Type B pancreatic cell (in vitro differentiated cells): Measurements from ENCODE around the gene ZBTB39. TPM values are rescaled to one million over a fixed set of nuclear protein-coding genes. Genes with fewer than 3 reads are reported as not detected.
A peak's percentile ranks its signal among the peaks of the same experiment; 100 is the strongest.
"Not testable (repeated sequence)": the region's sequence is repeated elsewhere in the genome, so short reads cannot be mapped to it uniquely, and the experiment has no call there.

Source experiments
- DNase-seq: peaks from one replicate; pipeline ENCODE4 v3.0.0; 2021; ENCODE audit warnings: mixed read lengths; ENCODE audit not compliant: unreplicated experiment; ENCODE audit errors: extremely low spot score
- H3K27ac Mint-ChIP-seq: 2 replicates; pipeline ENCODE4 v1.8.0; 2021; ENCODE audit warnings: mild to moderate bottlenecking, mixed read lengths
- H3K27me3 Mint-ChIP-seq: 2 replicates; pipeline ENCODE4 v1.8.0; 2021; ENCODE audit warnings: mixed read lengths
- H3K36me3 Mint-ChIP-seq: 2 replicates; pipeline ENCODE4 v1.8.0; 2021; ENCODE audit warnings: mixed read lengths
- H3K4me1 Mint-ChIP-seq: one replicate; pipeline ENCODE4 v1.8.0; 2021; ENCODE audit warnings: mixed read lengths; ENCODE audit not compliant: unreplicated experiment
- H3K4me3 Mint-ChIP-seq: 2 replicates; pipeline ENCODE4 v1.8.0; 2021; ENCODE audit warnings: mild to moderate bottlenecking, mixed read lengths
- H3K9me3 Mint-ChIP-seq: 2 replicates; pipeline ENCODE4 v1.8.0; 2021; ENCODE audit warnings: mixed read lengths
- long read RNA-seq: library from polyadenylated mRNA; unstranded; transcript quantifications from one replicate; pipeline ENCODE4 v2.0.0, GENCODE V29; 2020
- total RNA-seq: library from RNA; stranded (reverse); gene quantifications from 2 replicates; pipeline ENCODE4 v1.2.1, GENCODE V29; 2021; ENCODE audit warnings: low replicate concordance
- TF ChIP-seq, protein P1 (sequence below): fragments of 200-600 bp; sonication (generic); conservative IDR thresholded peaks from 2 replicates; pipeline ENCODE4 v1.5.0; 2021; ENCODE audit warnings: antibody characterized with exemption, mild to moderate bottlenecking

ZBTB39 gene, protein sequence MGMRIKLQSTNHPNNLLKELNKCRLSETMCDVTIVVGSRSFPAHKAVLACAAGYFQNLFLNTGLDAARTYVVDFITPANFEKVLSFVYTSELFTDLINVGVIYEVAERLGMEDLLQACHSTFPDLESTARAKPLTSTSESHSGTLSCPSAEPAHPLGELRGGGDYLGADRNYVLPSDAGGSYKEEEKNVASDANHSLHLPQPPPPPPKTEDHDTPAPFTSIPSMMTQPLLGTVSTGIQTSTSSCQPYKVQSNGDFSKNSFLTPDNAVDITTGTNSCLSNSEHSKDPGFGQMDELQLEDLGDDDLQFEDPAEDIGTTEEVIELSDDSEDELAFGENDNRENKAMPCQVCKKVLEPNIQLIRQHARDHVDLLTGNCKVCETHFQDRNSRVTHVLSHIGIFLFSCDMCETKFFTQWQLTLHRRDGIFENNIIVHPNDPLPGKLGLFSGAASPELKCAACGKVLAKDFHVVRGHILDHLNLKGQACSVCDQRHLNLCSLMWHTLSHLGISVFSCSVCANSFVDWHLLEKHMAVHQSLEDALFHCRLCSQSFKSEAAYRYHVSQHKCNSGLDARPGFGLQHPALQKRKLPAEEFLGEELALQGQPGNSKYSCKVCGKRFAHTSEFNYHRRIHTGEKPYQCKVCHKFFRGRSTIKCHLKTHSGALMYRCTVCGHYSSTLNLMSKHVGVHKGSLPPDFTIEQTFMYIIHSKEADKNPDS
- total RNA-seq: 13.2 and 18.1 TPM in 2 replicates
- long read RNA-seq, full-length matches to known transcripts: 9 of 17 reads
- long read RNA-seq, partial matches to known transcripts: 0 of 17 reads
- long read RNA-seq, other reads (novel, unspliced or antisense): 8 of 17 reads

DNA sequence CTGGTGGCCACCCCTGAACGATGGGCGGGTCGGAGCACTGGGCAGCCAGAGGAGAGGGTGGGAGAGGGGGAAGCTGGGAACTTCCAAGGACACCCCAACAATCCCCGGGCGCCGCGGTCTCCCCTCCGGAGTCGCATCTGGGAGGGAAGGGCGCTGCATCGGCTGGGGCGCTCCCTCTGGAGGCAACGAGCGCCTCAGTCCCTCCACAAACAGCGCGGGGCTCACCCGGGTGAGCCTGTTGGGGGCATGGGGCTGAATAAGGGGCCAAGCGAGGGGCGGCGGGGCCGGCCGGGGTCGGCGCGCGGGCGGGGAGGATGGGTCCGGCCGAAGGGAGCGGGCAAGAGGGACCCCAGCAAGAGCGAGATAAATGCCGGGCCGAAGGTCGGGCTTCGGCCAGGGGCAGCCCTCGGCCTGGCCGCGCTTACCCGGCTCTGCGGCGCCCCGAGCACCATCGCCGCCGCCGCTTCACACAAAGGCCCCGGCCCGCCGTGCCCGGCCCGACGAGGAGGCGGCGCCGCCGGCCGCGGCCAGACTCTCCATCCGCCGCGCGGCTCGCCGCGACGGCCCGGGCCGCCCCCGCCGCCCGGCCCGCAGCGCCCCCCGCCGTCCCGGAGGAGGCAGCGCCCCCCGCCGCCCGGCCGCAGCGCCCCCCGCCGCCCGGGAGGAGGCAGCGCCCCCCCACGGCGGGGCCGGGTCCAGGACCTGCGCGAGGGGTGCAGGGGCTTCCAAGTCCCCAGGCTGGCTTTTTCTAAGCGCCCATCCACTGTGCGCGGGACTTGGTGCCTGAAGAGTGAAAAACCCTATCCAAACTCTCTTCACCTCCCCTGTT is at the start of gene ZBTB39:
TSS of gene ZBTB39 (minus strand) at position 567 of the 829 bp plus-strand sequence. CDS start 1,629 bp downstream, outside the sequence.
- Mint-ChIP-seq H3K4me3 (peak within 1 kb of the TSS; percentile 96), H3K27me3 (no peaks in the 10 kb centered on the region), H3K9me3 (no peaks in the 10 kb centered on the region), H3K4me1 (peaks cover 28% of the 10 kb centered on the region), H3K36me3 (peaks cover 22% of the 10 kb centered on the region), H3K27ac (peak within 1 kb of the TSS; percentile 79)
- DNase-seq: peak; percentile 78
- TF ChIP-seq, protein P1, sequence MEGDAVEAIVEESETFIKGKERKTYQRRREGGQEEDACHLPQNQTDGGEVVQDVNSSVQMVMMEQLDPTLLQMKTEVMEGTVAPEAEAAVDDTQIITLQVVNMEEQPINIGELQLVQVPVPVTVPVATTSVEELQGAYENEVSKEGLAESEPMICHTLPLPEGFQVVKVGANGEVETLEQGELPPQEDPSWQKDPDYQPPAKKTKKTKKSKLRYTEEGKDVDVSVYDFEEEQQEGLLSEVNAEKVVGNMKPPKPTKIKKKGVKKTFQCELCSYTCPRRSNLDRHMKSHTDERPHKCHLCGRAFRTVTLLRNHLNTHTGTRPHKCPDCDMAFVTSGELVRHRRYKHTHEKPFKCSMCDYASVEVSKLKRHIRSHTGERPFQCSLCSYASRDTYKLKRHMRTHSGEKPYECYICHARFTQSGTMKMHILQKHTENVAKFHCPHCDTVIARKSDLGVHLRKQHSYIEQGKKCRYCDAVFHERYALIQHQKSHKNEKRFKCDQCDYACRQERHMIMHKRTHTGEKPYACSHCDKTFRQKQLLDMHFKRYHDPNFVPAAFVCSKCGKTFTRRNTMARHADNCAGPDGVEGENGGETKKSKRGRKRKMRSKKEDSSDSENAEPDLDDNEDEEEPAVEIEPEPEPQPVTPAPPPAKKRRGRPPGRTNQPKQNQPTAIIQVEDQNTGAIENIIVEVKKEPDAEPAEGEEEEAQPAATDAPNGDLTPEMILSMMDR: peak; percentile 72

DNA sequence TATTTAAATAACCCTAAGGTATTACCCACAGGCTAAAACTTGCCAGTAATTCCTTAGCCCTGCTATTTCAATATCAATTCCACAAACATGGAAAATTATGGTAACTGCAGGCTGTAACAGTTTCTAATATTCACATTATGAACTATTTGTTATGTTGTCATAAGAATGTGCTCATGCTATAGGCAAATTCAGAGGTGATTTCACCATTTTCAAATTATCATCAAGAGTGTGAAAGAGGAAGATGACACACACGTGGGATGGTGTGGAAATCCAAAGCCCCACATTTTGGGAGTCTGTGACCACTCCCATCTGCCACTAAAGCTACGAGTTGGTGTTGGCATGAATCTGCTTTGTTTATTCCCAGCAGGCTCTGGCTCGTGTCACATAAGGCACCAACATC is 49.5 kb upstream of the ZBTB39 start:
- H3K4me3 Mint-ChIP-seq: no peak overlapping the region
- TF ChIP-seq, protein P1: no peak
- no peak overlapping the region for H3K27ac Mint-ChIP-seq
- H3K36me3 Mint-ChIP-seq: peaks cover 21% of the 10 kb centered on the region
- peaks cover 4% of the 10 kb centered on the region for H3K27me3 Mint-ChIP-seq
- no peaks in the 10 kb centered on the region for H3K9me3 Mint-ChIP-seq
- no peak for DNase-seq
- H3K4me1 Mint-ChIP-seq: no peaks in the 10 kb centered on the region

DNA sequence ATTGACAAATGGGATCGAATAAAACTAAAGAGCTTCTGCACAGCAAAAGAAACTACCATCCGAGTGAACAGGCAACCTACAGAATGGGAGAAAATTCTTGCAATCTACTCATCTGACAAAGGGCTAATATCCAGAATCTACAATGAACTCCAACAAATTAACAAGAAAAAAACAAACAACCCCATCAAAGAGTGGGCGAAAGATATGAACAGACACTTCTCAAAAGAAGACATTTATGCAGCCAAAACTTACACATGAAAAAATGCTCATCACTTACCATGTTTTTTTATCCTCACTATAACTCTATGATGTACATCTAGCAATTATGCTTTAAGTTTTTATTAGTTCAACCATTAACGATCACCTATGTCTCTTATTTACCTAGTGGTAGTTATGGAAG is 47.6 kb upstream of the ZBTB39 start:
- H3K9me3 Mint-ChIP-seq, DNase-seq, H3K4me1 Mint-ChIP-seq, H3K4me3 Mint-ChIP-seq, H3K27ac Mint-ChIP-seq: not testable (repeated sequence)
- Mint-ChIP-seq H3K36me3 (peaks cover 13% of the 10 kb centered on the region), H3K27me3 (peaks cover 16% of the 10 kb centered on the region)

DNA sequence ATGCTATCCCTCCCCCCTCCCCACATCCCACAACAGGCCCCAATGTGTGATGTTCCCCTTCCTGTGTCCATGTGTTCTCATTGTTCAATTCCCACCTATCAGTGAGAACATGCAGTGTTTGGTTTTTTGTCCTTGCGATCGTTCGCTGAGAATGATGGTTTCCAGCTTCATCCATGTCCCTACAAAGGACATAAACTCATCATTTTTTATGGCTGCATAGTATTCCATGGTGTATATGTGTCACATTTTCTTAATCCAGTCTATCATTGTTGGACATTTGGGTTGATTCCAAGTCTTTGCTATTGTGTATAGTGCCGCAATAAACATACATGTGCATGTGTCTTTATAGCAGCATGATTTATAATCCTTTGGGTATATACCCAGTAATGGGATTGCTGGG is 46.8 kb upstream of the ZBTB39 start:
- not testable (repeated sequence) for H3K36me3 Mint-ChIP-seq, H3K4me3 Mint-ChIP-seq, H3K9me3 Mint-ChIP-seq, DNase-seq, H3K27ac Mint-ChIP-seq, H3K4me1 Mint-ChIP-seq
- peaks cover 21% of the 10 kb centered on the region for H3K27me3 Mint-ChIP-seq

DNA sequence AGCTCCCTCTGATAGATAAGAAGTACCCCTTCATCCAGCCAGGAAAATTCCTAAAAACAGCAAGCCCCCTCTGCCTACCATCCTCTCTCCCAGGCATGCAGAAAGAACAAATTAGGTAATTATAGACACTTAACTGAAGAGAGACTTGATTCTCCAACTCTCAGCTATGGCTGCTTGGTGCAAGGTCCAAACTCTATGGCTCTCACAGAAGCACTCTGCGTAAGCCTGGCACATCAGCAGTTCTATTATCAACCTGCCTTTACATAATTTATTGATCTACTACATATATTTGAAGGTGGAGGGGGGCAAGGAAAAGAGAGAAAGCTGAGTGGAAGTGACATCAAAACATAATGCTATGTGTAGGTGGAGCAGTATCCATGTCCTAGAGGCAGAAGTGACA is 44.7 kb upstream of the ZBTB39 start:
- no peak overlapping the region for H3K4me3 Mint-ChIP-seq
- no peaks in the 10 kb centered on the region for H3K9me3 Mint-ChIP-seq
- DNase-seq: no peak
- H3K36me3 Mint-ChIP-seq: peaks cover 8% of the 10 kb centered on the region
- no peak overlapping the region for H3K27ac Mint-ChIP-seq
- TF ChIP-seq, protein P1: no peak
- peaks cover 41% of the 10 kb centered on the region for H3K27me3 Mint-ChIP-seq
- H3K4me1 Mint-ChIP-seq: no peaks in the 10 kb centered on the region

DNA sequence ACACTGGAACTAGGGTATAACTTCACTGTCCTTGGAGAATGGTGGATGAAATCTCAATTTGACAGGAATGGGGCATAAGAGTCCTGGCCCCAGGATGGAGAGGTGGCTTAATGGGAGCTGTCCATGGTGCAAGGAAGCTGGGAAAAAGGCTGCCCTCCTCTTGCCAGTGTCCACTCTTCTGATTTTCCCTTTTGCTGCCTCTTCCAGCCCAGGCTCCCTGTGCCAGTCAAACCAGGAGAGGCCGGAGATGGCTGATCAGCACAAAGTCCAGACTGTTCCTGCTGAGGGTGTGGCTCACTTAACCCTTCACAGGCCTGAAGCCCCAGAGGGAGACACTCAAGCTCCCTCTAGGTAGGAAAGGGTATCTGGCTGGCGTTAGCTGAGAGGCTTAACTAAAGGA is 43.5 kb upstream of the ZBTB39 start, which contains the start of gene MYO1A:
TSS of gene MYO1A (minus strand) at position 240 of the 400 bp plus-strand sequence. CDS start 1,806 bp downstream, outside the sequence.
- Mint-ChIP-seq H3K36me3 (peaks cover 8% of the 10 kb centered on the region), H3K27ac (peak within 1 kb of the TSS; percentile 40), H3K27me3 (peaks cover 50% of the 10 kb centered on the region), H3K9me3 (no peaks in the 10 kb centered on the region), H3K4me1 (no peaks in the 10 kb centered on the region), H3K4me3 (peak within 1 kb of the TSS; percentile 70)
- TF ChIP-seq, protein P1: no peak
- DNase-seq: no peak
